Esophagus squamous epithelium (tissue), 4 donors: ENCODE results near the gene COTL1.

Source experiments
- POLR2A ChIP-seq, 4 donors: fragments of 450-650 bp; IDR thresholded peaks; one replicate each; pipeline ENCODE4 v1.6.1; 2017; ENCODE audit warnings: antibody characterized with exemption in 4 of 4, mild to moderate bottlenecking in 4 of 4, moderate library complexity in 3 of 4
- TF ChIP-seq, protein P1 (sequence below), 6 experiments: fragments of 450-650 bp in 4 of 6; fragments of 200-600 bp in 2 of 6; sonication (generic) in 2 of 6; IDR thresholded peaks; one replicate each; pipeline ENCODE4 v1.5.1; 2016 to 2019; ENCODE audit warnings: antibody characterized with exemption in 6 of 6, mild to moderate bottlenecking in 4 of 6, moderate library complexity in 4 of 6

DNA sequence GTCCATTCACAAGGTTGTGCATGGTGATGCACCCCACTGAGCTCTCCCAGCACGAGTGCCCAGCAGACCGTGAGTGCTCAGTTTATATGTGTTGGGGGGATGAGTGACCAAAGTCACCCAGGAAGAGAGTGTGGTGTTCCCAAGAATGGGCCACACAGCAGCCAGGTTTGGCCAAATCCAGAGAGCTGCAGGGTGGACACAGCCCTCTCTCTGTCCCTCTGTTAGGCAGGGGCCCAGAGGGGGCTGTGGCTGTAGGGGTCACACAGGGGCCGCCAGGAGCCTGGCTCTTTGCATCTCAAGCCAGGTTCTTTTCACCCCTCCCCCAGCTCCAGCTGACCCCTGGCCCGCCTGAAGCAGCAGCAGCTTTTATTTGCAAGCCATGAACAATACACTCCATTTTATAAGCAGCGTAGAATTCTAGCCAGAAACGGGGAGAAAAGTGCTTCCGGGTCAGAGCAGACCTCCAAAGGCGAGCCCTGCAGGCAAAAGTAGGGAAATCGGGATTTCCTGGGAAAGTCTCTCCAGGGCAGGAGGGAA lies 13.3 kb downstream of the COTL1 start:
- TF ChIP-seq, protein P1, sequence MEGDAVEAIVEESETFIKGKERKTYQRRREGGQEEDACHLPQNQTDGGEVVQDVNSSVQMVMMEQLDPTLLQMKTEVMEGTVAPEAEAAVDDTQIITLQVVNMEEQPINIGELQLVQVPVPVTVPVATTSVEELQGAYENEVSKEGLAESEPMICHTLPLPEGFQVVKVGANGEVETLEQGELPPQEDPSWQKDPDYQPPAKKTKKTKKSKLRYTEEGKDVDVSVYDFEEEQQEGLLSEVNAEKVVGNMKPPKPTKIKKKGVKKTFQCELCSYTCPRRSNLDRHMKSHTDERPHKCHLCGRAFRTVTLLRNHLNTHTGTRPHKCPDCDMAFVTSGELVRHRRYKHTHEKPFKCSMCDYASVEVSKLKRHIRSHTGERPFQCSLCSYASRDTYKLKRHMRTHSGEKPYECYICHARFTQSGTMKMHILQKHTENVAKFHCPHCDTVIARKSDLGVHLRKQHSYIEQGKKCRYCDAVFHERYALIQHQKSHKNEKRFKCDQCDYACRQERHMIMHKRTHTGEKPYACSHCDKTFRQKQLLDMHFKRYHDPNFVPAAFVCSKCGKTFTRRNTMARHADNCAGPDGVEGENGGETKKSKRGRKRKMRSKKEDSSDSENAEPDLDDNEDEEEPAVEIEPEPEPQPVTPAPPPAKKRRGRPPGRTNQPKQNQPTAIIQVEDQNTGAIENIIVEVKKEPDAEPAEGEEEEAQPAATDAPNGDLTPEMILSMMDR (IDR thresholded peaks at IDR 0.05) = no peak
- no peak for TF ChIP-seq POLR2A (IDR thresholded peaks at IDR 0.05)
